HG03565 (cell line): ENCODE measurements around the gene HOPX.
"Not testable (repeated sequence)": the region's sequence is repeated elsewhere in the genome, so short reads cannot be mapped to it uniquely, and the experiment has no call there.

Experiments used
- ATAC-seq: cut with Tn5 transposase; IDR thresholded peaks from one replicate; pipeline ENCODE4 v1.9.1; 2021; ENCODE audit warnings: mild to moderate bottlenecking, moderate library complexity; ENCODE audit not compliant: unreplicated experiment

Gene HOPX

GRCh38 chr4:56630876-56631666 is 50.0 kb downstream of the HOPX start:
- ATAC-seq = no peak

- ATAC-seq = no peak
Observed at GRCh38 chr4:56628592-56628991, 52.5 kb downstream of the HOPX start.

GRCh38 chr4:56627985-56628384 is 53.1 kb downstream of the HOPX start:
- ATAC-seq = no peak

GRCh38 chr4:56627375-56627774 is 53.7 kb downstream of the HOPX start:
- no peak for ATAC-seq

- ATAC-seq = no peak
Observed at GRCh38 chr4:56626963-56627362, 54.1 kb downstream of the HOPX start.

GRCh38 chr4:56626420-56626819 is 54.7 kb downstream of the HOPX start:
- no peak for ATAC-seq

- no peak for ATAC-seq
Observed at GRCh38 chr4:56622176-56622575, 58.9 kb downstream of the HOPX start.

GRCh38 chr4:56619816-56620215 is 61.3 kb downstream of the HOPX start:
- ATAC-seq = no peak

GRCh38 chr4:56619160-56619559 is 61.9 kb downstream of the HOPX start:
- ATAC-seq = no peak

- no peak for ATAC-seq
Observed at GRCh38 chr4:56618734-56619133, 62.4 kb downstream of the HOPX start.

- no peak for ATAC-seq
Observed at GRCh38 chr4:56613101-56613862, 67.8 kb downstream of the HOPX start.

GRCh38 chr4:56612282-56612681 is 68.8 kb downstream of the HOPX start:
- no peak for ATAC-seq

- ATAC-seq = no peak
Observed at GRCh38 chr4:56611501-56611900, 69.6 kb downstream of the HOPX start.

- not testable (repeated sequence) for ATAC-seq
Observed at GRCh38 chr4:56610170-56610569, 70.9 kb downstream of the HOPX start.

GRCh38 chr4:56607926-56608325 is 73.2 kb downstream of the HOPX start:
- no peak for ATAC-seq

GRCh38 chr4:56606385-56606784 is 74.7 kb downstream of the HOPX start:
- no peak for ATAC-seq

GRCh38 chr4:56605464-56605863 is 75.6 kb downstream of the HOPX start:
- not testable (repeated sequence) for ATAC-seq

- no peak for ATAC-seq
Observed at GRCh38 chr4:56603297-56603696, 77.8 kb downstream of the HOPX start.
